Loucy (cell line): ENCODE data around the gene OR2A14.

Experiments used
- CTCF ChIP-seq: fragments of 200-600 bp; sonication (generic); conservative IDR thresholded peaks from 2 replicates; pipeline ENCODE4 v1.5.1; 2014; ENCODE audit warnings: mild to moderate bottlenecking, antibody characterized with exemption, low read length
- EZH2phosphoT487 ChIP-seq: fragments of 200-600 bp; IDR thresholded peaks from 2 replicates; pipeline ENCODE4 v1.6.1; 2018; ENCODE audit warnings: antibody characterized with exemption, mild to moderate bottlenecking, moderate library complexity, borderline replicate concordance

DNA sequence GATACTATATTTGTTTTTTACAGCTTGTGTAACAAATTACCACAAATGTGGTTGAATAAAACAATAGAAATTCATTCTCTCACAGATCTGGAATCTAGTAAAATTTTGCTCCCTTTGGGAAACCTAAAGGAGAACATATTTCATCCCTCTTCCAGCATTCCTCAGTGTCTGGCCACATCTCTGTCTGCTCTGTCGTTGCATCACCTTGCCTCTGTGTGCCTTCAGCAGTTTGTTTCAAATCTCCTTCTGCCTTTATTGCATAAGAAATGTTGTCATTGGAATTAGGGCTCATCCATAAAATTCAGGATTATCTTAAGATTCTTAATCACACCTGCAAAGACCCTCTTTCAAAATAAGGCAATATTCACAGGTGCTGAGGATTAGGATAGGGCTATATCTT lies 14.5 kb downstream of the OR2A14 start:
- no peak for TF ChIP-seq CTCF
- no peak for TF ChIP-seq EZH2phosphoT487
